Measurements from ENCODE around the gene FBXO24.
A peak's percentile ranks its signal among the peaks of the same experiment; 100 is the strongest.

The FBXO24 gene

DNA sequence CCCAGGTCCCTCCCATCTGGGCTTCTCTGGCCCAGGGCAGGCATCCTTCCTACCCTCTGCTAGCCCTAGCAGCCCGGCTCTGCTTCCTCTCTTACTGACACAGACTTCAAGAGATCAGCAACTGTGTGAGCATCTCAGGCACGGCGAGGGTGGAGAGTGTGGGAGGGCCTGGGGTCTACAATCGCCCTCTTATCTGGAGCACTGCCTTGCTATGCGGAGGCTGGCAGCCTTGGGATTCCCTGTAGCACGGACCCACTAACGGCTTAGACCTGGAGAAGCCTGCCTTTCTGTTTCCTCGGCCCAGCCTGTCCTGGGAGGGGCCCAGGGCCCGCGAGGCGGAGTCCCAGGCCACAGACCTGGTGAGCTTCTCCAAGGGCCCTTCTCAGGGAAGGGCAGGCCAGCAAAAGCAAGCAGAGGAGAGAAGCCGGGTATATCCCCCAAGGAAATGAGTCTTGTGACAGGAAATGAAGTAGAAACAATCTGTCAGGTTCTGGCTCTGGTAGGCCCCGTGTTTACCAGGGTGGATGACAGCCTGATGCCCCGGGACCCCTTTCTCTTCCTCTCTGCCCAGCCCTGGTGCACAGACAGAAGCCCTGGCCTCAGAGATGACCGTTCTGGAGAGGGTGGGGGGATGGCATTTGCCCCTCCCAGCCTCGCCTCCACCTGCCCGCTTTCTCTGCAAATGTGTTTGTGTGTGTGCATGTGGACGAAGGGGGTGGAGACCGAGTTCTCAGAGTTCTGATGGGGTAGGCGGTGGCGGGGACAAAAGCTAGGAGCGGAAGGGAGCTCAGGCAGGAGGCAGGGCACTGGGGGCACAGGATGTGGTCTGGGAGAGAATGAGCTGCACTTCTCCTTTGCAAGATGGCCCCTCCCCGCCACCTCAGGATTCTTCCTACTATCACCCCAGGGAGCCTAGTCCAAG is 2.7 kb upstream of the FBXO24 start:
- Histone ChIP-seq H3K36me3 (ENCODE audit: insufficient read depth, low read length) (peaks cover 6% of the 10 kb centered on the region; the same call in 1 of the 2 replicates), H3K4me1 (ENCODE audit: control insufficient read depth, insufficient read depth, low read length, unreplicated experiment) (peaks cover 12% of the 10 kb centered on the region), H3K27ac (ENCODE audit: low read depth, low read length) (peak overlapping the region; percentile 65), H3K79me2 (ENCODE audit: control insufficient read depth, insufficient read depth, low read length, unreplicated experiment) (peaks cover 20% of the 10 kb centered on the region), H3K27me3 (ENCODE audit: insufficient read depth, low read length) (no peaks in the 10 kb centered on the region), H3K4me3 (ENCODE audit: low read depth, low read length) (peak overlapping the region; percentile 79), H2AFZ (ENCODE audit: low read length, unreplicated experiment) (no peak overlapping the region)

DNA sequence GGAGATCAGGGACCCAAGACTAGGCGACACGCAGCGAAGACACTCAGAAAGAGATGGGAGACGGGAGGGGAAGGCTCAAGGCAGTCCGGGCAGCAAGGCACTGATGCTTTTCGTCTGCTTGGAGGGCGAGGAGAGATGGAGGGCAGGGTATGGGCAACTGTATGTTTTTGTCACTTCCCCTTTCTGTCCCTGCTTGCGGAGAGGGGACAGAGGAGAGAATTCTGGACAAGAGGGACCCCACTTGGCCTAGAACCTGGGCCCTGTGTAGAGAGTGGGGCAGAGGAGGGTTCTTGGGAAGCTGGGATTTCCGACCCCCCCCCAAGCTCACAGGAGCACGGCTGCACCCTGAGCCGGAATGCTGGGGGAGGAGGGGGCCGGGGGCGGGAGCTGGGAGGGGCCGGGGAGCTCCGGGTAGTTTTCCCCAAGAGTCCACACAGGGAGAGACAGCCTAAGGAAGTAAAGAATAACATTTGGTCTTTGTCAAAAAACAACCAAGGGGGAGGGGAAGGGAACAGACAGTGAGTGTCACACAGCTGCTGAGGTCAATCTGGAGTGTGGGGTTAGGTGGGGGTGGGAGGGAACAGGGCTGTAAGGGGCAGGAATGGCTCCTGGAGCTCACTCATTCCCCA is 2.0 kb upstream of the FBXO24 start:
- peak overlapping the region; percentile 79 for H3K4me3 ChIP-seq (ENCODE audit: low read depth, low read length)
- H3K36me3 ChIP-seq (ENCODE audit: insufficient read depth, low read length) = peaks cover 6% of the 10 kb centered on the region; the same call in 1 of the 2 replicates
- H3K79me2 ChIP-seq (ENCODE audit: control insufficient read depth, insufficient read depth, low read length, unreplicated experiment) = peaks cover 20% of the 10 kb centered on the region
- peaks cover 12% of the 10 kb centered on the region for H3K4me1 ChIP-seq (ENCODE audit: control insufficient read depth, insufficient read depth, low read length, unreplicated experiment)
- H2AFZ ChIP-seq (ENCODE audit: low read length, unreplicated experiment) = no peak overlapping the region
- no peaks in the 10 kb centered on the region for H3K27me3 ChIP-seq (ENCODE audit: insufficient read depth, low read length)
- H3K27ac ChIP-seq (ENCODE audit: low read depth, low read length) = peak overlapping the region; percentile 65

DNA sequence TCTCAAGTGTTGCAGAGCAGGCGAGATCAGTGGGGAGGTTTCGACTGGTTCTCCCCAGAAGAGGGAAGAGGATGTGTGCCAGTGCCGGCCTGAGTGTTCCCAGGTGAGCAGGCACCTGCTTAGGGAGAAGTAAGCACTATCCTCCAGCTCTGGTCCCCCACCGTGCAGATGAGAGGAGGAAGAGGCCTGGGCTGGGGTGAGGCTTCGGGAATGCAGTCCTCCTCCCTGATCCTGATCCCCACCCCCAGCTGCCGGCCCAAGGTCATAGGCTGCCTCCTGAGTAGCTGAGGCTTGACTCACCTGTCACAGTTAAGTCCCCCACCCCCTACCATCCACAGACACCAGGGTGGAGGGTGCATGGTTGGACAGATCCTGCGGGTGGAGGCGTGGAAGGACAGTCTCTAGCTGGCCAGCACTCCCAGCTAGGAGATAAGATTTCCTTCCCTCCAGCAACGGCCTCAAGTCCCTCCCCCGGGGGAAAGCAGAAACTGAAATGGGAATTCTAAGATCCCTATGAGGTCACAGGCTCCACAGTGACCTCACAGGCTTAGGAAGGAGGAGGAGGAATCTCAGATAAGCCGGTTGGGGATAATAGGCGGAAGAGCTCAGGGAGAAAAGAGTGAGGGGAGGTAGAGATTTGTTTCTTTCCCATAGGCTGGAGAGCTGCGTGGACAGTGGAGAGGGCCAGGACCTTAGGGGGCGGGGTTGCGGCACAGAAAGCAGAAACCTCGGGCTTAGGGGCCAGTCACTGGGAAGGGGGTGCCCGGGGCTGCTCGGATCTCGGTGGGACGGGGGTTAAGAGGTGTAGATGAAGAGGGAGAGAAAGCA is 1.2 kb upstream of the FBXO24 start:
- peak overlapping the region; percentile 79 for H3K4me3 ChIP-seq (ENCODE audit: low read depth, low read length)

DNA sequence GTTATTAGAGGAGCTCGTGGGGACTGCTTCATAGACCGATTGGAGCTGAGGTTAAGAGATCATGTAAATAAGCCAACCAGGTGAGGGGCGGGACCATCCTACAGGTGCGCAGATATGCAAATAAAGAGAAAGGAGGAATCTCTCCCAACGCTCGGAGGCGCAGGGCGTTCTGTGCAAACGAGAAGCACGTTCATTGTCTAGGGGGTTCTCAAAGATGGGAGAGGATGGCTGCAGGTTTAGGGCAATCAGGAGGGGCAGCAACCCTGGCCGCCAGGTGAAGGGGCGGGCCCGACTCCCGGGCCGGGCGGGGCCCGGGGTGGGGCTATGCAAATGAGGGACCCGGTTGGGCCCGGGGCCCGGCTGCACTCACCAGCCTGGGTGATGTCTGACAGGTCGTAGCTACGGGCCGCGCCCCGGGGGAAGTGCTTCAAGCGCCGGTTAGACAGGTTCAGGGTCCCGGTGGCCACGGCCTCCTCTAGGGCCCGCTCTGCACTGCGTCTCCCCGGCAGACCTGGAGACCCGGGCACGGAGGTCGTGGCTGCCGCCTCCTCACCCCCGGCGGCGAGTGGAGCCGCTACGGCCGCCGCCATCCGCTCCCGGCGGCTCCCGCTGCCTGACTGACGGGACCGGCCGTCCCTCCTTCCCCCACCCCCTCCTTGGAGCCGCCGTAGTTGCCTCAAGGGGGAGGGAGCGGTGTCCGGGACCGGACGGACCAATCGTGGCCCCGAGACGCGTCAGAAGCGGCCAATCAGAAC is 440 bp upstream of the FBXO24 start, which contains the start of gene LRCH4:
Gene LRCH4, minus strand, starts transcription at position 619 of the 755 bp plus-strand sequence. Its CDS starts 29 bp downstream, at position 590.
- Histone ChIP-seq H3K4me1 (ENCODE audit: control insufficient read depth, insufficient read depth, low read length, unreplicated experiment) (peaks cover 17% of the 10 kb centered on the region), H3K27me3 (ENCODE audit: insufficient read depth, low read length) (no peaks in the 10 kb centered on the region), H3K27ac (ENCODE audit: low read depth, low read length) (peak within 1 kb of the TSS; percentile 65), H3K79me2 (ENCODE audit: control insufficient read depth, insufficient read depth, low read length, unreplicated experiment) (peaks cover 20% of the 10 kb centered on the region), H3K36me3 (ENCODE audit: insufficient read depth, low read length) (peaks cover 3% of the 10 kb centered on the region; the same call in 1 of the 2 replicates), H3K4me3 (ENCODE audit: low read depth, low read length) (peak within 1 kb of the TSS; percentile 80), H2AFZ (ENCODE audit: low read length, unreplicated experiment) (peak within 1 kb of the TSS; percentile 63)

More for the DNA sequence above, 1.2 kb upstream of the FBXO24 start:
- Histone ChIP-seq H3K79me2 (ENCODE audit: control insufficient read depth, insufficient read depth, low read length, unreplicated experiment) (peaks cover 20% of the 10 kb centered on the region), H3K4me1 (ENCODE audit: control insufficient read depth, insufficient read depth, low read length, unreplicated experiment) (peaks cover 12% of the 10 kb centered on the region), H3K36me3 (ENCODE audit: insufficient read depth, low read length) (peaks cover 6% of the 10 kb centered on the region; the same call in 1 of the 2 replicates), H3K27me3 (ENCODE audit: insufficient read depth, low read length) (no peaks in the 10 kb centered on the region), H2AFZ (ENCODE audit: low read length, unreplicated experiment) (no peak overlapping the region), H3K27ac (ENCODE audit: low read depth, low read length) (peak overlapping the region; percentile 65)

DNA sequence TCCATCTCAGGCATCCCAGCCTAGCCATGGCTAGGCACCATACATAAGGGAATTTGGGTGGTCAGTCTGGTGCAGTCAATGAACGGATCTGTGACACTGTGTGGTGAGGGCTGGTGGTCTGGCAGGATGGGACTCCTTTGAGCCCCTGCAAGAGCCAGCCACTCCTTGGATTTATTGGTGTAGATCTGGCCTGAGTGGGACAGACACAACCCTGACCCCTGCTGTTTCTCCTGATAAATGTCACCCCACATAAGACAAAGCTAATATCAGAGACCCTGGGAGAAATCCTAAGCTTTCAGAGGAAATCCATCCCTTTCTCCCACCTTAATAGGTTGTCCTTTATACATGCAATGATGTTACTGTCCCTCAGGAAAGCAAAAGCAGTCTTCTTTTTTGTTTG is 2.3 kb downstream of the FBXO24 start:
- H3K4me1 ChIP-seq (ENCODE audit: control insufficient read depth, insufficient read depth, low read length, unreplicated experiment) = peaks cover 13% of the 10 kb centered on the region
- peaks cover 12% of the 10 kb centered on the region for H3K79me2 ChIP-seq (ENCODE audit: control insufficient read depth, insufficient read depth, low read length, unreplicated experiment)
- H3K36me3 ChIP-seq (ENCODE audit: insufficient read depth, low read length) = no peaks in the 10 kb centered on the region
- H3K4me3 ChIP-seq (ENCODE audit: low read depth, low read length) = no peak overlapping the region
- H3K27me3 ChIP-seq (ENCODE audit: insufficient read depth, low read length) = no peaks in the 10 kb centered on the region
- H3K27ac ChIP-seq (ENCODE audit: low read depth, low read length) = no peak overlapping the region
- no peak overlapping the region for H2AFZ ChIP-seq (ENCODE audit: low read length, unreplicated experiment)

DNA sequence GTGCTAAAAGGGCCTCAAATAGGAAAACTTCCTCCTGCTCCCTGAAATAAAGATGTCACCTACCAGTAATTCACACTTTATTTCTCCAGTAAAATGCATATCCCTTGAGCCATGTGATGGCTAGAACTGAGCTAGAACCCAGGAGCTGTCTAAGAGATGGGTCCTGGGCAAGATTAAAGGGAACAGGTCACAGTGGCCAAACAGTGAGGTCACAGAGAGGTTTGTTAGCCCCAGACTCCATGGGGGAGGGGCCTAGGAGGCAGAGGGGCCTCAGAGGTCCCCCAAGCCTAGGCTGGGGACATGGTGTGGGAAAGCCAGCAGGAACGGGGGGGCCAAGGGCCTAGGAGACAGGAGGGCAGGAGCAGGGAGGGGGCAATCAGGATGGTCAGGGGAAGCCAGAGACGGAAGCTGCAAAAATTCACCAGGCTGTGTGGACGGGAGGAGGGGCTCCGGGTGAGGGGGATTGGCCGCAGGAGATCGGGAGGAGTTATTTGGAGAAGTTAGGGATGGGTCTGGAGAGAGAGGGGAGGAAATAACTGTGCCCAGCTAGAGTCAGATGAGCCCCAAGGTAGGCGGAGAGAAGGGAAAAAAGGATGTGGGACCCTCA is 3.3 kb downstream of the FBXO24 start:
- Histone ChIP-seq H3K4me3 (ENCODE audit: low read depth, low read length) (no peak overlapping the region), H3K27ac (ENCODE audit: low read depth, low read length) (no peak overlapping the region), H2AFZ (ENCODE audit: low read length, unreplicated experiment) (no peak overlapping the region), H3K79me2 (ENCODE audit: control insufficient read depth, insufficient read depth, low read length, unreplicated experiment) (peaks cover 12% of the 10 kb centered on the region), H3K4me1 (ENCODE audit: control insufficient read depth, insufficient read depth, low read length, unreplicated experiment) (peaks cover 6% of the 10 kb centered on the region), H3K36me3 (ENCODE audit: insufficient read depth, low read length) (no peaks in the 10 kb centered on the region), H3K27me3 (ENCODE audit: insufficient read depth, low read length) (no peaks in the 10 kb centered on the region)

DNA sequence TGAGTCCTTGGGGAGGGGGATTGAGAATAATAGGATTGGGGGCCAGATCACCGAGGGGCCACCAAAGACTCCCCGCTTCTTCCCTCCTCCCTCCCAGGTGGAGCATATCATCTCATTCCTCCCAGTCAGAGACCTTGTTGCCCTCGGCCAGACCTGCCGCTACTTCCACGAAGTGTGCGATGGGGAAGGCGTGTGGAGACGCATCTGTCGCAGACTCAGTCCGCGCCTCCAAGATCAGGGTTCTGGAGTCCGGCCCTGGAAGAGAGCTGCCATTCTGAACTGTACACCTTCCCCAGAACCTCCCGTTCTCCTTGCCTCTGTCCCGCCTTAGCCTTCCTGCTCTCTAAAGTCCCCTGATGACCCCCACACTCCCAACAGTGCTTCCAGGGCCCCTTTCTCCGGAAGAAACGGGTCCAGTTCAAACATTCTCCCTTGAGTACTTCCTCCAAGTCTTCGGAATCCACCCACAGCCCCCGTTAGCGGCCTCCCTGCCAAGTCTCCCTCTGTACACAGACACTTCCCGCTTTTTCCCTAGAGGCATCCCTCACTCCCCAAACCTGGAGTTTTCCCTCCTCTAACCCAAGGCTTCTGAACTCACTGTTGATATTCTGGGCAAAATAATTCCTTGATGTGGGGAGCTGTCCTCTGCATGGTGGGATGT is 4.1 kb downstream of the FBXO24 start:
- Histone ChIP-seq H3K79me2 (ENCODE audit: control insufficient read depth, insufficient read depth, low read length, unreplicated experiment) (peaks cover 4% of the 10 kb centered on the region), H2AFZ (ENCODE audit: low read length, unreplicated experiment) (no peak overlapping the region), H3K36me3 (ENCODE audit: insufficient read depth, low read length) (no peaks in the 10 kb centered on the region), H3K27me3 (ENCODE audit: insufficient read depth, low read length) (no peaks in the 10 kb centered on the region), H3K4me1 (ENCODE audit: control insufficient read depth, insufficient read depth, low read length, unreplicated experiment) (peaks cover 6% of the 10 kb centered on the region), H3K4me3 (ENCODE audit: low read depth, low read length) (no peak overlapping the region), H3K27ac (ENCODE audit: low read depth, low read length) (no peak overlapping the region)

DNA sequence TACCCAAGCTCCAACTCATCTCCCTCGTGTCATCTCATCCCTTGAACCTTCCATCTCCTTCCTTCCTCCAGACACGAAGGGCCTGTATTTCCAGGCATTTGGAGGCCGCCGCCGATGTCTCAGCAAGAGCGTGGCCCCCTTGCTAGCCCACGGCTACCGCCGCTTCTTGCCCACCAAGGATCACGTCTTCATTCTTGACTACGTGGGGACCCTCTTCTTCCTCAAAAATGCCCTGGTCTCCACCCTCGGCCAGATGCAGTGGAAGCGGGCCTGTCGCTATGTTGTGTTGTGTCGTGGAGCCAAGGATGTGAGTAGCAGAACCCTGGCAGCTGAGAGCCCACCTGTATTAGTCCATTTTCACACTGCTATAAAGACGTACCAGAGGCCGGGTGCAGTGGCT is 5.5 kb downstream of the FBXO24 start:
- no peaks in the 10 kb centered on the region for H3K27me3 ChIP-seq (ENCODE audit: insufficient read depth, low read length)
- H3K4me3 ChIP-seq (ENCODE audit: low read depth, low read length) = no peak overlapping the region
- H3K27ac ChIP-seq (ENCODE audit: low read depth, low read length) = no peak overlapping the region
- no peaks in the 10 kb centered on the region for H3K36me3 ChIP-seq (ENCODE audit: insufficient read depth, low read length)
- peaks cover 6% of the 10 kb centered on the region for H3K4me1 ChIP-seq (ENCODE audit: control insufficient read depth, insufficient read depth, low read length, unreplicated experiment)
- H3K79me2 ChIP-seq (ENCODE audit: control insufficient read depth, insufficient read depth, low read length, unreplicated experiment) = no peaks in the 10 kb centered on the region
- no peak overlapping the region for H2AFZ ChIP-seq (ENCODE audit: low read length, unreplicated experiment)

DNA sequence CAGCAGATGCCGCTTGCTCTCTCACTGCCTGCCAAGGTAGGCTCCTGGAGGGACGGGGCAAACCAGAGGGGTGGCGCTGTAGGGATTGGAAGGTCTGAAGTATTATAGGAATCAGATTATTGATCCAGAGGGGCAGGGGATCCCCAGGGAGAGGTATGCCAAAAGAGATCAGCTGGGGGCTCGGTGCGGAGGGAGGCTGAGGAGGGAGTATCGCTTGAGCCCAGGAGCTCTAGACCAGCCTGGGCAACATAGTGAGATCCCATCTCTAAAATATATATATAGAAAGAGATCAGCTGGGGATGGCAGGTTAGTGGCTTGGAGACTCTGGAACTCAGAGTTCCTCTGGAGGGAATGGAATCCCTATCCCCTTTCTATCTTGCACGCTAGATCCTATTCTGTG is 9.1 kb downstream of the FBXO24 start:
- Histone ChIP-seq H3K36me3 (ENCODE audit: insufficient read depth, low read length) (no peaks in the 10 kb centered on the region), H3K79me2 (ENCODE audit: control insufficient read depth, insufficient read depth, low read length, unreplicated experiment) (no peaks in the 10 kb centered on the region), H2AFZ (ENCODE audit: low read length, unreplicated experiment) (no peak overlapping the region), H3K27ac (ENCODE audit: low read depth, low read length) (no peak overlapping the region), H3K27me3 (ENCODE audit: insufficient read depth, low read length) (no peaks in the 10 kb centered on the region), H3K4me3 (ENCODE audit: low read depth, low read length) (no peak overlapping the region), H3K4me1 (ENCODE audit: control insufficient read depth, insufficient read depth, low read length, unreplicated experiment) (peaks cover 6% of the 10 kb centered on the region)

Data from ACC112 (cell line).